ENCODE results near the gene SNX25. TPM values are rescaled to one million over a fixed set of nuclear protein-coding genes. Genes with fewer than 3 reads are reported as not detected.

SNX25 gene
- total and polyA plus RNA-seq, 2 experiments from 2014 or later = 6.9 to 25.0 TPM

GRCh38 chr4:185265942-185266341, 56.5 kb downstream of the SNX25 start (continued):
- TF ChIP-seq NANOG (IDR thresholded peaks at IDR 0.05; ENCODE audit: borderline replicate concordance) (no peak), ZNF114 (CRISPR knock-in tag; IDR thresholded peaks at IDR 0.05) (no peak), STAT1 (IDR thresholded peaks at IDR 0.05; ENCODE audit: unreplicated experiment) (no peak)
- TF ChIP-seq, protein P1, sequence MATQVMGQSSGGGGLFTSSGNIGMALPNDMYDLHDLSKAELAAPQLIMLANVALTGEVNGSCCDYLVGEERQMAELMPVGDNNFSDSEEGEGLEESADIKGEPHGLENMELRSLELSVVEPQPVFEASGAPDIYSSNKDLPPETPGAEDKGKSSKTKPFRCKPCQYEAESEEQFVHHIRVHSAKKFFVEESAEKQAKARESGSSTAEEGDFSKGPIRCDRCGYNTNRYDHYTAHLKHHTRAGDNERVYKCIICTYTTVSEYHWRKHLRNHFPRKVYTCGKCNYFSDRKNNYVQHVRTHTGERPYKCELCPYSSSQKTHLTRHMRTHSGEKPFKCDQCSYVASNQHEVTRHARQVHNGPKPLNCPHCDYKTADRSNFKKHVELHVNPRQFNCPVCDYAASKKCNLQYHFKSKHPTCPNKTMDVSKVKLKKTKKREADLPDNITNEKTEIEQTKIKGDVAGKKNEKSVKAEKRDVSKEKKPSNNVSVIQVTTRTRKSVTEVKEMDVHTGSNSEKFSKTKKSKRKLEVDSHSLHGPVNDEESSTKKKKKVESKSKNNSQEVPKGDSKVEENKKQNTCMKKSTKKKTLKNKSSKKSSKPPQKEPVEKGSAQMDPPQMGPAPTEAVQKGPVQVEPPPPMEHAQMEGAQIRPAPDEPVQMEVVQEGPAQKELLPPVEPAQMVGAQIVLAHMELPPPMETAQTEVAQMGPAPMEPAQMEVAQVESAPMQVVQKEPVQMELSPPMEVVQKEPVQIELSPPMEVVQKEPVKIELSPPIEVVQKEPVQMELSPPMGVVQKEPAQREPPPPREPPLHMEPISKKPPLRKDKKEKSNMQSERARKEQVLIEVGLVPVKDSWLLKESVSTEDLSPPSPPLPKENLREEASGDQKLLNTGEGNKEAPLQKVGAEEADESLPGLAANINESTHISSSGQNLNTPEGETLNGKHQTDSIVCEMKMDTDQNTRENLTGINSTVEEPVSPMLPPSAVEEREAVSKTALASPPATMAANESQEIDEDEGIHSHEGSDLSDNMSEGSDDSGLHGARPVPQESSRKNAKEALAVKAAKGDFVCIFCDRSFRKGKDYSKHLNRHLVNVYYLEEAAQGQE (IDR thresholded peaks at IDR 0.05; ENCODE audit: unreplicated experiment) = no peak

DNA sequence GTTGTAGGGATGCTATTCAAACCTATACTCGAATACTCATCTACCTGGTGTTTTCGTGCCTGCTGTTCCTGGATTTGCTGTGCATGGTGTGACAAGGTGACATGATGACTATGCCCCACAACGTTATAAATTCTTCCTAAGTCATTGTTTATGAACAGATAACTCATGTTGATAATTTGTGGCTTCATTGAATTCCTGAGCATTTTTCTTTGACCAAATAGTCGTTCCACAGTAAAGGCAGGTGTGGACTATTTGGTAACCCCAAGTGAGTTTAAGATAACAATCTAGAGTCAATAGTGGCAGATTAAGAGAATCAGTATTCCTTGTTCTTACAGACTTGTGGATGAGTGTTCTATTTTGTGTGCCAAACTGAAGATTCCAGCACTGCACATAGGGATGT, 59.9 kb downstream of the SNX25 start:
- Histone ChIP-seq H3K27ac (ENCODE audit: low read depth) (no peak overlapping the region), H3K9me2 (ENCODE audit: insufficient read depth) (no peaks in the 10 kb centered on the region), H3K36me3 (ENCODE audit: insufficient read depth) (no peaks in the 10 kb centered on the region), H4K20me1 (replicated peaks; ENCODE audit: insufficient read depth) (no peaks in the 10 kb centered on the region), H3K4me2 (no peak overlapping the region), H3K4me1 (ENCODE audit: insufficient read depth) (peaks cover 6% of the 10 kb centered on the region; the same call in 1 of the 2 replicates), H3K27me3 (ENCODE audit: insufficient read depth) (no peaks in the 10 kb centered on the region), H2AFZ (no peak overlapping the region), H3K79me2 (replicated peaks; ENCODE audit: insufficient read depth) (no peaks in the 10 kb centered on the region), H3F3A (replicated peaks; ENCODE audit: low read depth) (no peaks in the 10 kb centered on the region), H3K4me3 (no peak overlapping the region)
- no peaks in the 10 kb centered on the region for H3K36me3 Mint-ChIP-seq (ENCODE audit: low read depth)
- H3K4me1 Mint-ChIP-seq = peaks cover 26% of the 10 kb centered on the region
- DNase-seq (ENCODE audit: low spot score) (no peak), ATAC-seq (no peak)
- peaks cover 3% of the 10 kb centered on the region for H3K27me3 Mint-ChIP-seq (ENCODE audit: insufficient read depth, low read depth, poor library complexity)
- H3K9me3 Mint-ChIP-seq = no peaks in the 10 kb centered on the region
- H3K4me3 Mint-ChIP-seq = no peak overlapping the region
- no peak overlapping the region for H3K27ac Mint-ChIP-seq
- TF ChIP-seq STAT1 (IDR thresholded peaks at IDR 0.05; ENCODE audit: unreplicated experiment) = no peak
- TF ChIP-seq EZH2 (IDR thresholded peaks at IDR 0.05; ENCODE audit: low read depth, unreplicated experiment) = no peak
- TF ChIP-seq POLR2AphosphoS5 (IDR thresholded peaks at IDR 0.05; ENCODE audit: low read depth) = no peak
- TF ChIP-seq, protein P1 (IDR thresholded peaks at IDR 0.05; ENCODE audit: unreplicated experiment) = no peak
- TF ChIP-seq EZH2phosphoT487 (IDR thresholded peaks at IDR 0.05; ENCODE audit: unreplicated experiment) = no peak
- TF ChIP-seq ZNF331 (CRISPR knock-in tag; IDR thresholded peaks at IDR 0.05; ENCODE audit: low read depth) = no peak
- TF ChIP-seq JUNB (IDR thresholded peaks at IDR 0.05; ENCODE audit: unreplicated experiment) = no peak
- TF ChIP-seq ZNF114 (CRISPR knock-in tag; IDR thresholded peaks at IDR 0.05) = no peak
- no peak for TF ChIP-seq NANOG (IDR thresholded peaks at IDR 0.05; ENCODE audit: borderline replicate concordance)
- TF ChIP-seq, protein P2, sequence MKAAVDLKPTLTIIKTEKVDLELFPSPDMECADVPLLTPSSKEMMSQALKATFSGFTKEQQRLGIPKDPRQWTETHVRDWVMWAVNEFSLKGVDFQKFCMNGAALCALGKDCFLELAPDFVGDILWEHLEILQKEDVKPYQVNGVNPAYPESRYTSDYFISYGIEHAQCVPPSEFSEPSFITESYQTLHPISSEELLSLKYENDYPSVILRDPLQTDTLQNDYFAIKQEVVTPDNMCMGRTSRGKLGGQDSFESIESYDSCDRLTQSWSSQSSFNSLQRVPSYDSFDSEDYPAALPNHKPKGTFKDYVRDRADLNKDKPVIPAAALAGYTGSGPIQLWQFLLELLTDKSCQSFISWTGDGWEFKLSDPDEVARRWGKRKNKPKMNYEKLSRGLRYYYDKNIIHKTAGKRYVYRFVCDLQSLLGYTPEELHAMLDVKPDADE (IDR thresholded peaks at IDR 0.05) = no peak
- TF ChIP-seq, protein P3, sequence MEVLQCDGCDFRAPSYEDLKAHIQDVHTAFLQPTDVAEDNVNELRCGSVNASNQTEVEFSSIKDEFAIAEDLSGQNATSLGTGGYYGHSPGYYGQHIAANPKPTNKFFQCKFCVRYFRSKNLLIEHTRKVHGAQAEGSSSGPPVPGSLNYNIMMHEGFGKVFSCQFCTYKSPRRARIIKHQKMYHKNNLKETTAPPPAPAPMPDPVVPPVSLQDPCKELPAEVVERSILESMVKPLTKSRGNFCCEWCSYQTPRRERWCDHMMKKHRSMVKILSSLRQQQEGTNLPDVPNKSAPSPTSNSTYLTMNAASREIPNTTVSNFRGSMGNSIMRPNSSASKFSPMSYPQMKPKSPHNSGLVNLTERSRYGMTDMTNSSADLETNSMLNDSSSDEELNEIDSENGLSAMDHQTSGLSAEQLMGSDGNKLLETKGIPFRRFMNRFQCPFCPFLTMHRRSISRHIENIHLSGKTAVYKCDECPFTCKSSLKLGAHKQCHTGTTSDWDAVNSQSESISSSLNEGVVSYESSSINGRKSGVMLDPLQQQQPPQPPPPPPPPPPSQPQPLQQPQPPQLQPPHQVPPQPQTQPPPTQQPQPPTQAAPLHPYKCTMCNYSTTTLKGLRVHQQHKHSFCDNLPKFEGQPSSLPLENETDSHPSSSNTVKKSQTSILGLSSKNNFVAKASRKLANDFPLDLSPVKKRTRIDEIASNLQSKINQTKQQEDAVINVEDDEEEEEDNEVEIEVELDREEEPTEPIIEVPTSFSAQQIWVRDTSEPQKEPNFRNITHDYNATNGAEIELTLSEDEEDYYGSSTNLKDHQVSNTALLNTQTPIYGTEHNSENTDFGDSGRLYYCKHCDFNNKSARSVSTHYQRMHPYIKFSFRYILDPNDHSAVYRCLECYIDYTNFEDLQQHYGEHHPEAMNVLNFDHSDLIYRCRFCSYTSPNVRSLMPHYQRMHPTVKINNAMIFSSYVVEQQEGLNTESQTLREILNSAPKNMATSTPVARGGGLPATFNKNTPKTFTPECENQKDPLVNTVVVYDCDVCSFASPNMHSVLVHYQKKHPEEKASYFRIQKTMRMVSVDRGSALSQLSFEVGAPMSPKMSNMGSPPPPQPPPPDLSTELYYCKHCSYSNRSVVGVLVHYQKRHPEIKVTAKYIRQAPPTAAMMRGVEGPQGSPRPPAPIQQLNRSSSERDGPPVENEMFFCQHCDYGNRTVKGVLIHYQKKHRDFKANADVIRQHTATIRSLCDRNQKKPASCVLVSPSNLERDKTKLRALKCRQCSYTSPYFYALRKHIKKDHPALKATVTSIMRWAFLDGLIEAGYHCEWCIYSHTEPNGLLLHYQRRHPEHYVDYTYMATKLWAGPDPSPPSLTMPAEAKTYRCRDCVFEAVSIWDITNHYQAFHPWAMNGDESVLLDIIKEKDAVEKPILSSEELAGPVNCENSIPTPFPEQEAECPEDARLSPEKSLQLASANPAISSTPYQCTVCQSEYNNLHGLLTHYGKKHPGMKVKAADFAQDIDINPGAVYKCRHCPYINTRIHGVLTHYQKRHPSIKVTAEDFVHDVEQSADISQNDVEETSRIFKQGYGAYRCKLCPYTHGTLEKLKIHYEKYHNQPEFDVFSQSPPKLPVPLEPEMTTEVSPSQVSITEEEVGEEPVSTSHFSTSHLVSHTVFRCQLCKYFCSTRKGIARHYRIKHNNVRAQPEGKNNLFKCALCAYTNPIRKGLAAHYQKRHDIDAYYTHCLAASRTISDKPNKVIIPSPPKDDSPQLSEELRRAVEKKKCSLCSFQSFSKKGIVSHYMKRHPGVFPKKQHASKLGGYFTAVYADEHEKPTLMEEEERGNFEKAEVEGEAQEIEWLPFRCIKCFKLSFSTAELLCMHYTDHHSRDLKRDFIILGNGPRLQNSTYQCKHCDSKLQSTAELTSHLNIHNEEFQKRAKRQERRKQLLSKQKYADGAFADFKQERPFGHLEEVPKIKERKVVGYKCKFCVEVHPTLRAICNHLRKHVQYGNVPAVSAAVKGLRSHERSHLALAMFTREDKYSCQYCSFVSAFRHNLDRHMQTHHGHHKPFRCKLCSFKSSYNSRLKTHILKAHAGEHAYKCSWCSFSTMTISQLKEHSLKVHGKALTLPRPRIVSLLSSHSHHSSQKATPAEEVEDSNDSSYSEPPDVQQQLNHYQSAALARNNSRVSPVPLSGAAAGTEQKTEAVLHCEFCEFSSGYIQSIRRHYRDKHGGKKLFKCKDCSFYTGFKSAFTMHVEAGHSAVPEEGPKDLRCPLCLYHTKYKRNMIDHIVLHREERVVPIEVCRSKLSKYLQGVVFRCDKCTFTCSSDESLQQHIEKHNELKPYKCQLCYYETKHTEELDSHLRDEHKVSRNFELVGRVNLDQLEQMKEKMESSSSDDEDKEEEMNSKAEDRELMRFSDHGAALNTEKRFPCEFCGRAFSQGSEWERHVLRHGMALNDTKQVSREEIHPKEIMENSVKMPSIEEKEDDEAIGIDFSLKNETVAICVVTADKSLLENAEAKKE (CRISPR knock-in tag; IDR thresholded peaks at IDR 0.05) = no peak

Data from GM23338 (cell line).